GM21515 (cell line): ENCODE measurements around the gene RENBP.

Experiments used
- ATAC-seq: cut with Tn5 transposase; IDR thresholded peaks from one replicate; pipeline ENCODE4 v1.9.1; 2021; ENCODE audit not compliant: unreplicated experiment

RENBP gene

DNA sequence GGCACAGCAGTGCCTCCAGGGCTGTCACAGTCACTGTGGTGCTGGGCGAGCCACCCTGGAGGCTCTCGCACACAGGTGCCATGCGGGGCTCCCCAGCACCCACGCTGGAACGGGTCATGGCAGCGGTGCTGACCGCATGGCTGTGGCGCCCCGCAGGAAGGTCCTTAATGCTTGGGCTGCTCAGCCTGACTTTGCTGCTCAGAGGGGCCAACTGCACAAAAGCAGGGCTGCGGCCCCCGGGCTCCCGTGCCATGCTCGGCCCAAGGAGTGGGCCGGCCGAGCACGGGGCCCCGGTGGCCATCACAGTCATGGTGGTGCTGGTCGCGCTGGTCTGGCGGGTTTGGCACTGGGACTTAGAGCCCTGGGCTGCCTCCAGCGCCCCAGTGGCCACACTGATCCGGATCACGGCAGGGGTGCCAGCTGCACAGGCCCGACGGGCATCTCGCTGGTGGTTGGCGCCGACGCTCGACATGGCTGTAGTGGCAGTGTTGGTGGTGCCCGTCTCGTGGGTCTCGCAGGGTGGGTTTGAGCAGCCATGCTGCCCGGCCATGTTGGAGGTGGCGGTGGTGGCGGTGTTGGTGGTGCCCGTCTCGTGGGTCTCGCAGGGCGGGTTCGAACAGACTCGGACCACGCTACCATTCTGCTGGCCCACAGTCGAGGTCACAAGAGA is 10.2 kb upstream of the RENBP start:
- ATAC-seq = no peak

DNA sequence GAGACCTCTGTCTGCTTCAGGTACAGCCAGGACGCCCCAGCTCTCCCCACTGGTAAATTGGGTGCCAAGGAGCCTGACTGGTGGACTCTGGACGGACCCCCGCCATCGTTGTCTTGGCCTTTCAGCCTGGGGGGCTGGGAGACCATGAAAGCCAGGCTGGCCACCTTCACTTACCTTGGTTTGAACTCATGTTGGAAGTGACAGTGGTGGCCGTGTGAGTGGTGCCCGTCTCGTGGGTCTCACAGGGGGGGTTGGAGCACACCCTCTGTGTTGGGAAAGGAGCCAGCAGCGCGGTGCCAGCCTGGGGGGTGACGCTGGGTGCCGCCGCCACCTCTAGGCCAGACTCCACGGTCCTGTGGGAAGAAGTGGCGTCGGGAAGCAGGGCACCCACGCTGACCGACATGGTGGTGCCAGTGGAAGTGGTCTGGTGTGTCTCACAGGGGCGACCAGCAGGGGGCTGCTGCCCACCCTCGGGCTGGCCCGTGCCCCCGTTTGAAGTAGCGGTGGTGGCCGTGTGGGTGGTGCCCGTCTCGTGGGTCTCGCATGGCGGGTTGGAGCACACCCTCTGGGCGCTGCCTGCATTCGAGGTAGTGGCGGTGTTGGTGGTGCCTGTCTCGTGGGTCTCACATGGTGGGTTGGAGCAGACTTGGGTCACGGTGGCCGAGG is 9.6 kb upstream of the RENBP start:
- no peak for ATAC-seq

DNA sequence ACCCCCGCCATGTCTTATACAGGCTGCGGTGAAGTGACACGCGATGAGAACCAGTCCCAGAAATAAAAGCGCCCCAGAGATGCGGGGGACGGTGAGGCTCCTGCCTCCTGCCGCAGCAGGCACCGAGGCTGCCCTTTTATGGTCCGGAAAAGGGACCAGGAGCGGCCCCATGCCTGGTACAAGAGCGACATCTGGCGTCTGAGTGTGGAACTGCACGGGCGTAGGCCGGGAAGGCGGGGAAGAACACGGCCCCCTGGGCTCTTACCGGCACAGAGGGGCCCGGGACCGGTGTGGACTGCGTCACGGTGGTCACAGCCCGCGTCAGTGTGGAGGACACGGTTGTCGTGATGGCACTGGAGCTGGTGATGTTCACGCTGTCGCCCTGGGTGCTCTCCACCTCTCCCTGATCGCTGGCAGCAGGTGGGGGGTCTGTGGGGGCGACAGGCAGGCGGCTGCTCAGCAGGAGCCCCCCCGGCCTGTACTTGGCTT is 8.9 kb upstream of the RENBP start:
- no peak for ATAC-seq

DNA sequence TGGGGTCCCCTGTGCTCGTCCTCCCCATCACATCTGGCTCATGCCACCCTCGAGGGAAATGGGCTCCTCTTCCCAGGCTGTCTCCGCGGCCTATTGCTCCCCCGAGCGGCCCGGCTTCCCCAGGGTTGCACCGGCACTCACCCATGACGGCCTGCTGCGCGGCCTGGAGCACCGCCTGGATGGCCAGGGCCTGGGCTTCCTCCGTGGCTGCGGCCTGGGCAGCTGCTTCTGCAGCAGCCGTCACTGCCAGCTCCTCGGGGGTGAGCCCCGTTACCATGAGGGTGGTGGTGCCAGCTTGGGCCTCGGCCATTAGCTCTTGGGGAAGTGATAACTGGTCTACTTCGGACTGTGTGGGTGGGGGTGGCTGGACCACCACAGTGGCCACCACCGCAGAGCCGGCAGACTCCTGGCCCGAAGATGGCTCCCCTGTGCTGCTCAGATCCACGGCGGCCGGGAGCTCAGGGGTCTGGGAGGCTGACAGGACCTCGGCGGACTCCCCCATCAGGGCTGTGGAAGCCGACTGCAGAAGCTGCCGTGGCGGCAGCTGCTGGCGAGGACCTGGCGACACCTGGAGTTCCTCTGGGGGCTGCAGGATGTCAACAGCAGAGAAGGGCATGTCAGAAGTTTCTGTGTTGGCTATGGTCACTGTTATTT is 8.1 kb upstream of the RENBP start:
- ATAC-seq = no peak

DNA sequence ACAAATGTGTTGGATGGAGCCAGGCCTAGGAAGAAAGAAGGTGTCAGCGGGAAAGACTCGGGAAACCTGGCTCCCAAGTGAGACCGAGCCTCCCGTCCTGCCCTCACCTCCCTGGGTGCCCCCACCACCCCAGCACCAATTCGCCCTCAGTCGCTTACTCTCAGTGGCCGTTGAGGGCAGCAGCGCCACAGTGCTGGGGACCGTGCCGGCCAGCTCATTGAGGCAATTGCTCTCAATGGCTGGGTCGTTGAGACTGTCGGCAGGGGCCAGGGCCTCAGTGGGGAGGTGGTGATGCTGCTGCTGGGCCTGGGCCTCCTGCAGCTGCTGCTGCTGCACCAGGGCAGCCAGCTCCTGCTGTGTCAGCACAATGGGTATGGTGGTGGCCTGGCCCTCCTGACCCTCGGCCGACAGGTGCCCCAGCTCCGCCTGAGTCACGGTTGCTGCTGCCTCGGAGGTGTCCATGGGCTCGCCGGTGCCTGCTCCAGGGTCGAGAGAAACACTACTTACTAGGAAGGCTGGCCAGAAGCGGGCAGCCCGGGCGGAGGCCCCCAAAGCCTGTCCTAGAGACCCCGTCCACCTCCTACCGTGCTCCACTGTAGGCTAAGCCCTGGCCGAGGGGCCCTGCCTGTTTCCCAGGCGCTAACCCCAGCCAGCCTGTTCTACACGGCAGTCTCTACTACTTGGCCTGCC is 7.4 kb upstream of the RENBP start:
- no peak for ATAC-seq

DNA sequence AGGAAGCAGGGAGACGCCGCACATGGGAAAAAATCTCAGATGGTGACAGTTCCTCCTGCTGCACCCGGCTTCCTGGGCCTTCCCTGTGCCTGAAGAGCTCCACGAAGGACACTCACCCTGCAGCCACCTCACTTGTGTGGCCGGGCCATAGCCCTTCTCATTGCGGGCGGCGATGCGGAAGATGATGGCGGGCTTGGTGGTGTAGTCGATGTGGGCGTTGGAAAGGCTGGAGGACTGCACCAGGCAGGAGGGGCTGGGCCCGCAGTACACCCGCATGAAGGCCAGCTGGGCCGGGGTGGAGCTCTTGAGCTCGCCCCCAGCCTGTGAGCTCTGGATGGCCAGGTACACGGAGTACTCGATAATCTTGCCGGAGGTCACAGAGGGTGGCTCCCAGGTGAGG is 5.7 kb upstream of the RENBP start:
- ATAC-seq = no peak

DNA sequence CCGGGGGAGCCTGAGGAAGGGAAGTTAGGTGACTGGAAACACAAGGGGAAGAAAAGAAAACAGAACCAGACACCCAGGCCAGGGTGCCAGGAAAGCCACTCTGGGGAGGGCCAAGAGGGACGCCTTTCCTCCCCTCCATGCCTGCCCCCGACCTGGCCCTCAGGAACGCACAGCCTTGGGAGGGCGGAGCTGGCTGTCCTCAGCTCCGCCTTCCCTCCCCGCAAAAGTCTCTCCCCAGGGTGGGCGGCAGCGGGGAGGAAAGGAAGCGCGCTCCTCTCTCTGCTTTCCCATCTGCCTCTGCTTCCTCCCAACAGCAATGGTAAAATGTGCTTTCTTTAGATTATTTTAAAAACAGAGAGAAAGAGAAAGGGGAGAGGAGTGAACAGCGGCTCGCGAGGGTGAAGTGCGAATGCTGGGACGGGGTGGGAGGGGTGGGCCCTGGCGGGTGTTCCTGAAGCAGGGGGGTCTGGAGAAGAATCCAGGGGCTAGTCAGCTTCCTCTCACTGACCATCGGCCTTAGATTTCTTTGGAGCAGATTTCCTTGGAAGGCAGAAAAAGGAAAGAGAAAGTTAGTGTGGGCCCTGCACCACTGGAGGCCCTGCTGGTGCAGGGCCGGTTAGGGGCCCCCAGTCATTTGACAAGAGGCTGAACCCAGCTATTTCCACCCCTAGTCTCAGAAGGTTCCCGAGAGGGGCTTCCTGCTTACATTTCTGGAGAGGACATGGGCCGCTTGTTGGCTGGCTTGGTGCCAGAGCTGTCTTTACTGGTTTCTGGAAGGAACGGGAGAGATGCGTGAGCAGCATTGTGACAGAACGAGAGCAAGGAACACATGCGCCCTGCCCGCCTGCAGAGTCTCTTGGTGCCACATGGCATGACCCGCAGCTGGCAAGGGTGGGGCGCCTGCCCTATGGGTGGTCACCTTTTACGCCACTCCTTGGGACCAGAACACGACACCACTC is 4.7 kb upstream of the RENBP start:
- ATAC-seq = no peak

DNA sequence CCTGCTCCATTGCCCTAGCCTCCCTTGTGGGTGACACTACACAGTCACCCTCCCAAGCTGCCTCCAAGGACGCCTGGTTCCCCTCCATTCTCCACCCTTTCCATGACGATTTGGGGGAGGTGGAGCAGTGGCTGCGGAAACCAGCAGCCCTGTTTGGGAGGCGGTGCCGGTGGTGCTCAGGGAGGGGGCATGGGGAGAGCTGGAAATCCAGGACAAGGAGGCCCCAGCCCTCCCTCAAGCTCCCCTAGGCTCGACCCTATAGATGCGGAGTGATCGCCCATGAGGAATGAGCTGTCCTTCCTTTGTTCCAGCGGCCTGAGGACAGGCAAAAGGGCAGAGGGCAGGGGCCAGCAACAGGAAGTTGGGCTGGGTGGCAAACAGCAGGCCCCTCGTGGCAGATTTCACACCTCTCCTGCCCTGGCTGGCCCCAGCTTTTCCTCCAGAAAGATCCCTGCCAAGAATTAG is 3.6 kb upstream of the RENBP start:
- ATAC-seq = no peak

DNA sequence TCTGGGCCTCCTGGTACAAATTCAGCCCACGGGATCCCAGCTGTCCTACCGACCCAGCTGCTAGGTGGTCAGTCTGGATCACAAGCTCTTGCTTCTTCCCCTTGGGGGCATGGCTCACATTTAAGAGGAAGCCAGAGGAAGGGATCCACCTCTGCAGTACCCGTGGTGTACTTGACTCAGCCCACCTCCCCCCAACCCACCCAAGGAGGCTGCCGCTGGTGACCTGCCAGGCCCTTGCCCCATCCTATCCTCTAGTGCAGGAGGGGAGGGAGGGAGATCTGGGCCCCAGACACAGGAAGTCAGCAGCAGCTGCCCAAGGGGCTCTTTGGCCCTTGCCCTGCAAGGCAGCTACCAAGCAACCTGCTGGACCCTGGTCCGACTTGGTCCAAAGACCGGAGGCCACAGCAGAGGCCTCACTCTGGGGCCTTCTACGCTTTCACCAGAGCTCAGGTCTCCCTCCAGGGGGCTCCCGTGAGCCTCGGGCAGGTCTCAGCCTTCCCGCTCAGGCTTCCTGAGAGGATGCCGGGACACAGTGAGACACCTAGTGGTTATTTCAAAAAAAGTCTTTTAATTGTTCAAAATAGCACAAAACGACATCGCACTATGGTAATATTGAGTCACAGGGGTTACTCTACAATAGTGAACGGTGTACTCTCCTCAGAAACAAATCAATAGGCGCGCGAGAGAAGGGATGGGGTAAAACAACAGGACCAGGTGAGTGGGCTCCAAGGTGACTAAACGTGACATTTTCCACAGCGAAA is 2.7 kb upstream of the RENBP start:
- ATAC-seq = peak; percentile 81

DNA sequence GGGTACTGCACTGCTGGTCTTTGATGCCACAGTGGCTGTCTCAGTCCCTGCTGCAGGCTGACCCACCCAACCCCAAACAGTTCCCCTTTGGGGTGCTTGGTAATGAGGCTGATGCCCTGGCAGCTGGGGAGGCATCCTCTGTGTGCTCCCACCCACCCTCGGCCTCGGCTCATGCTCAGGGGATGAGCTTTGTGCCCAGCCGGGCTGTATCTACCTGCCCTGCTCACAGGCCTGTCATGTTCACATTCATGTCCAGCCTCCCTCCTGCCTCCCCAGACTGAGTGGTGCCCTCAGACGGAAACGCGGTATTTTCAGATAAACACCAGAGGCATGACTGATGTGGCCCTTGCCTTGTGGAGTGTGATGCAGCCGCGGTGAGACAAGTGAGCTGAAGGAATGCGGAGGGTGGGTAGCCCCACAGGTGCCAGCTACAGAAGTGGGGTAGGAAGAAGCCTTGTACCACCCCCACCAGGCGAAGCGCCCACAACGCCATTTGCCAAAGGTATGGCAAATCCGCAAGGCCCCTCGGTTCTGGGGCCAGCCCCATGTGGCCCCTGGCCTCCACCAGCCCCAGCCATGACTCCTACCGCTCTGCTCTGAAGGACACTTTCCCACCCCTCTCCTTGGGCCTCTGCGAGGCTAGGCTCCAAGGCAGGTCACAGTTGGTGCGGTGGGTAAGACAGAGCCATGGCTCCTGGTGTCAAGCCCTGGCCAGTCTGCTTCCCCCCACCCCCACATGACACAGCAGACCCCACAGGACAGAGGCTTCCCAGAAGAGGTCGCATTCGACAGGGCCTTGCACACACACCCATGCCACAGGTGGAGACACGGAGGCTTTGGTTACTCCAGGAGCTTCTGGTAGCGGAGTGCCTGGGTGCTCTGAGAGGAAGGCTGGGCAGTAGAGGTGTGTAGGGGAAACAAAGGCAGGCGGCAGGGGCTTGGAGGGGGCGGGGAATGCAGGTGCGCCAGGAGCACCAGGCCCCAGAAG is 1.8 kb upstream of the RENBP start:
- no peak for ATAC-seq

DNA sequence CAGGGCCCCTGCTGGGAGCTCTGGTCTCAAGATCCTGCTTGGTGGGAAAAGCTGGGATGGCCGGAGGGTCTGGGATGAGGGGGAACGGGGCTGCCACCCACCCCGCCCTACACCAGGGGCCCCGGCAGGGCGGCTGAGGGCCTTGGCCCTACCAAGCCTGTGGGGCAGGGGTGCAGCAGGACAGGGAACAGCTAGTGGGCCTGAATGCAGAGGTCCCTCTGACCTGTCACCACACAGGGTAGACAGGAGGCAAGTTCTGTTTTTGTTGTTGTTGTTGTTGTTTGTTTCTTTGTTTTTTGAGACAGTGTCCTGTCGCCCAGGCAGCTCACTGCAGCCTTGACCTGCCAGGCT is 332 bp upstream of the RENBP start:
- ATAC-seq = no peak

DNA sequence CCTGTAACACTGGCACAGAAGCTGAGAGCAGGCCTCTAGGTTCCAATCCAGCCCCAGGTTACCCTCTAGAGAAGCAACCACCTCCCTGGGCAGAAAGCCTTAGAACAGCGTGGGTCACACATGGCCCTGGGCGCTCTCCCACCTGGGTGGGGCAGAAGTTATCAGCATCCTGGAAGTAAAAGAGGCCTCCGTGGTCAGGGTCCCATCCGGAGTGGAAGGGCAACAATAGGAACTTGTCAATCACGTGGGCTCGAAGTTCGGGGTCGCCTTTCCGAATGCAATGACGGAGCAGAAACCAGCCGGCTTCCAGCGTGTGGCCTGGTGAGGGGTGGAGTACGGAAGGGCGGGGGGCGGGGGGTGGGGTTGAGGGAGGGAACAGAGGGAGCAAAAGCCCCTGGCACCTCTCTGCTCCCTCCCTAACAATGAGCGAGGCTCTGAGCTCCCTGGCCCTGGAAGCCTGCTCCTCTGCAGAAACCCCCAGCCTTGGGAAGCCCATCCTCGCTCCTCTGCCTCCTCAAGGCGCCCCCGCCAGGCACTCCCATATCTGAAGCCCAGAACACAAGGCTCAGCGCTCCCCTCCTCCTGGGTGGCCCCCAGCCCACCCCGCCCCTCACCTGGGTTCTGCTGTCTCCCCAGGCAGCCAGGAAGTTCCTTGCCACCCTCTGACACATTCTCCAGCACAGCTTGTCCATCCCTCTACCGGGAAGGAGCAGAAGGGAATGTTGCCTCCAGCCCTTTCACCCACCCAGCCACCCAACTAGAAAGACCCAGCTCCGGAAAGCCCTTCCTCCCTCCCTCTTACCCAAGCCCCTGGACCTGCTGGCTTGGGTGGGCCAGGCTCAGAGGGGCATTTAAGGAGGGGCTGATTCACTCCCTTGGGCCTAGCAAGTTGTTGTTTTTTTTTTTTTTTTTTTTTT is 2.8 kb downstream of the RENBP start:
- no peak for ATAC-seq

DNA sequence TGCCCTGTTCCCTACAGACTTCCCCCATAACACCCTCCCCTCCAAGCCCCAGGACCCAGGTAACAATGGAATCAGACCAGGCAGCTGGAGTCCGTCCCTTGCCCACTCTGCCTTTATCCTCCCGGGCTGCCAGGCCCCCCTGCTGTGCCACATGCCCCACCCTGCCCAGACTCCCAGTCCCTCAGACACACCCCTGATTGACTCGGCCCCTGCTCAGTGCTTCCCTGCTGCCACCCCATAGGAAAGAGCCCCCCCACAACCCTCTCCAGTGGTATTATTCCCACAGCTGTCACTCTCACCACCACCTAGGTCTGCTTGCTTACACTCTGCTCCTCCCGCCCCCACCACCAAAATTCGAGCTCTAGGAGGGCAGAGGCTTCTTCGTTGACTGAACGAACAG is 4.9 kb downstream of the RENBP start:
- ATAC-seq = no peak

DNA sequence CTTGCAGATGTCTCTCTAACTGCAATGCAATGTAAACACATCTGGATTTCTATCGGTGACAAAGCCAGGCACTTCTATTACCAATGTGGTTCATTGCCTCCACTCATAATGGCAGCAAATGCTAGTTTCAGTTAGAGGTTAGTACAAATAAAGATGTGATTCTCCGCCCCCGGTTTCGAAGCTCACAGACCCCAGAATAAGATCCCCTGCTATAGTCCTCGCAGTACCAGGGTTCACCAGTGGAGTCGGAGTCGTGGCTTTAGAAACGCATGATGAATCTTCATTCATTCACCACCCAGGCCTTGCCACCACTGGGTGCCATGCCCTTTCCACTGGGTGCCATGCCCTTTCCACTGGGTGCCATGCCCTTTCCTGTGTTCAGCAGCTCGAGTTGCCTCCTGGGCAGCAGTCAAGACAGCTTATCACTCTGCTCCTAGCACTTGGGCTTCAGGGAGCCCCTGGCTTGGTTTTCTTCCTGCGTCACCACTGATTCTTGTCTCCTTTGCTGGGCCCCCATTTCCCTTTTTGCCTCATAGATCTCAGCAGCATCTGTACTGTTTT is 6.1 kb downstream of the RENBP start:
- no peak for ATAC-seq

DNA sequence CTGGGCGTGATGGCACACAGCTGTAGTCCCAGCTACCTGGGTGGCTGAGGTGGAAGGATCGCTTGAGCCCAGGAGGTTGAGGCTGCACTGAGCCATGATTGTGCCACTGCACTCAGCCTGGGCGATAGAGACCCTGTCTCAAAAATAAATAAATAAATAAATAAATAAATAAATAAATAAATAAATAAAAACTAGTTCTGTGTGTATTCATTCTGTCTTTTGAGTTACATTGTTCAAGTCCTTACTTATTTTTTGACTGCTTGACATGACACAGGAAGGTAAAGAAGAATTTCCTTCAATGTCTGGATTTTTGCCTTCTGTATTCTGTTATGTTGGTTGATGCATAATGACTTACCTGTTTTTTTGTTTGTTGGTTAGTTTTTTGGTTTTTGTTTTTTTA is 7.4 kb downstream of the RENBP start:
- no peak for ATAC-seq

DNA sequence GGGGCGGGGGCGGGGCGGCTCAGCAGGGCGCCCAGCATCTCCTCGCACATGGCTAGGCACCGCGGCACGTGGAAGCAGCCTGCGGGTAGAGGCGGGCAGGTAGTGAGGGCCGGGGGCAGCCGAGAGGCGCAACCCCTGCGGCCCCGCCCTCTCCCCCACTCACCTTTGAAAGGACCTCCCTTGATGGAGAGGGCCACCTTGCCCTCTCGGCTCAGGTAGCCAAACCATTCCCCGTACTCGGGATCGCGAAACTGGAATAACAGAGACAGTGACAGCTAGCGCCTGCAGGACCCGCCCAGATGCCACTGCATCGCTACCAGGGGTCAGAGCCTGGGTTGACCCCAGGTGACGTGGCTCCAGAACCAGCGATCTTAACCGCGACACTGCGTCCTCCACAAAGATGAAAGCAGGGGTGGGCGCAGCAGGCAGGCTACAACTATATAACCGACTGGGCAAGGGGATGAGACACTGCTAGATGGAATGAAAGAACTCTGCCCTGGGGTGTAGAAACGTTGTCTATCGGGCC is 9.1 kb downstream of the RENBP start:
- peak; percentile 1 for ATAC-seq

DNA sequence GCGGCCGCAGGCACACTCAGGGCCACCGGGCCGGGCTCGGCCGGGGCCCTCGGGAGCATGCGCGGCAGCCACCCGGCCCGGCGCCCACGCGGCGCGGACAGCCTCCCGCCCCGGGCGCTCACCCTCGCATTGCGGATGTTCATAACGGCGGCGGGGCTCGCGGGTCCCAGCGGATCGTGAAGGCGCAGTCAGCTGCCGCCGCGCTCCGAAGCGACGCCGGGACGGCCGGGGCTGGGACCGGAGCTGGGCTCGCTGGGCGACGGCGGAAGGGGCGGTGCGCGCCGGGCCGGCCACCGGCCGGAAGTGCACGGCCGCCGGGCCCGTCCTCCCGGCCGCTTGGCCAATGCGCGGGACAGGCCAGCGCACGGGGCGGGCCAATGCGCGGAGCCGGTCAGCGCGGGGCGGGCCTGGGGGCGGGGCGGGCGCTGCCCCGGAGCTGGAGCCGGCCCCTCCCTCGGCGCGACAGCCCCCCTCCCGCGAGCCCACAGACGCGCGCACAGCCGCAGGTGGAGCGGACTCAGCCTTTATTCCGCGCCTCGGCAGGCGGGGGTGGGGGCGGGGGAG is 9.6 kb downstream of the RENBP start, which contains the start of gene NAA10:
NAA10 (minus strand) TSS at position 276 of the 564 bp plus-strand sequence; CDS start at position 143, 133 bp downstream.
- ATAC-seq = peak; percentile 84
